MM.1S (cell line): ENCODE data around the gene TNIK.
"Not testable (repeated sequence)": the region's sequence is repeated elsewhere in the genome, so short reads cannot be mapped to it uniquely, and the experiment has no call there.

Source experiments
- DNase-seq: peaks from one replicate; pipeline ENCODE4 v3.0.0-alpha.2; 2015
- H2AFZ ChIP-seq: fragments of 300-600 bp; sonication (generic); 2 replicates; pipeline ENCODE4 v1.6.0; 2016; ENCODE audit warnings: antibody characterized with exemption, low read length
- H3F3A ChIP-seq: fragments of 300-600 bp; sonication (generic); 2 replicates; pipeline ENCODE4 v1.6.1; 2016; ENCODE audit warnings: mild to moderate bottlenecking, antibody characterized with exemption, low read length, moderate library complexity, mixed read lengths; ENCODE audit not compliant: insufficient read depth
- H3K27ac ChIP-seq: fragments of 300-600 bp; sonication (generic); 2 replicates; pipeline ENCODE4 v1.5.1; 2016; ENCODE audit warnings: mild to moderate bottlenecking, low read length
- H3K27me3 ChIP-seq: fragments of 300-600 bp; sonication (generic); replicated peaks from 2 replicates; pipeline ENCODE4 v1.6.0; 2016; ENCODE audit warnings: low read length; ENCODE audit not compliant: insufficient read depth
- H3K36me3 ChIP-seq: fragments of 300-600 bp; sonication (generic); replicated peaks from 2 replicates; pipeline ENCODE4 v1.6.1; 2016; ENCODE audit warnings: mild to moderate bottlenecking, low read length, mixed read lengths; ENCODE audit not compliant: insufficient read depth
- H3K4me1 ChIP-seq: fragments of 300-600 bp; sonication (generic); 2 replicates; pipeline ENCODE4 v1.6.1; 2016; ENCODE audit warnings: low read length, mixed read lengths
- H3K4me2 ChIP-seq: fragments of 300-600 bp; sonication (generic); 2 replicates; pipeline ENCODE4 v1.6.0; 2016; ENCODE audit warnings: low read depth, low read length
- H3K4me3 ChIP-seq: fragments of 300-600 bp; sonication (generic); 2 replicates; pipeline ENCODE4 v1.5.1; 2016; ENCODE audit warnings: low read length, mixed read lengths
- H3K79me2 ChIP-seq: fragments of 300-600 bp; sonication (generic); 2 replicates; pipeline ENCODE4 v1.6.1; 2016; ENCODE audit warnings: mixed run types, low read length, mixed read lengths
- H3K9ac ChIP-seq: fragments of 300-600 bp; sonication (generic); 2 replicates; pipeline ENCODE4 v1.6.1; 2016; ENCODE audit warnings: low read length, mixed read lengths
- H3K9me2 ChIP-seq: fragments of 300-600 bp; sonication (generic); replicated peaks from 2 replicates; pipeline ENCODE4 v1.6.1; 2016; ENCODE audit warnings: mild to moderate bottlenecking, low read length, mixed read lengths; ENCODE audit not compliant: insufficient read depth
- H3K9me3 ChIP-seq: fragments of 300-600 bp; sonication (generic); replicated peaks from 2 replicates; pipeline ENCODE4 v1.6.1; 2016; ENCODE audit warnings: mild to moderate bottlenecking, low read length, mixed read lengths; ENCODE audit not compliant: insufficient read depth
- H4K20me1 ChIP-seq: fragments of 300-600 bp; sonication (generic); 2 replicates; pipeline ENCODE4 v1.6.1; 2016; ENCODE audit warnings: mild to moderate bottlenecking, low read length, moderate library complexity, mixed read lengths; ENCODE audit not compliant: insufficient read depth
- CTCF ChIP-seq: fragments of 300-600 bp; sonication (generic); IDR thresholded peaks from 2 replicates; pipeline ENCODE4 v1.5.1; 2016; ENCODE audit warnings: antibody characterized with exemption, low read length, mixed read lengths
- EZH2 ChIP-seq: fragments of 300-600 bp; sonication (generic); optimal IDR thresholded peaks from 2 replicates; pipeline ENCODE3; 2017; ENCODE audit warnings: low read depth, mild to moderate bottlenecking, antibody characterized with exemption, low read length, mixed read lengths
- EZH2phosphoT487 ChIP-seq: fragments of 300-600 bp; sonication (generic); IDR thresholded peaks from 2 replicates; pipeline ENCODE4 v1.6.1; 2018; ENCODE audit warnings: antibody characterized with exemption, low read length

Gene TNIK

GRCh38 chr3:171289291-171289690 is 170.9 kb downstream of the TNIK start:
- TF ChIP-seq EZH2phosphoT487 (no peak), CTCF (no peak), EZH2 (no peak)
- no peaks in the 10 kb centered on the region for H3K36me3 ChIP-seq
- no peak overlapping the region for H3K27ac ChIP-seq
- H3K4me1 ChIP-seq = peaks cover 5% of the 10 kb centered on the region; the same call in 1 of the 2 replicates
- H3K4me3 ChIP-seq = no peak overlapping the region
- no peaks in the 10 kb centered on the region for H3K27me3 ChIP-seq
- H3K4me2 ChIP-seq = no peak overlapping the region
- no peaks in the 10 kb centered on the region for H3K79me2 ChIP-seq
- no peaks in the 10 kb centered on the region for H3F3A ChIP-seq
- no peaks in the 10 kb centered on the region for H4K20me1 ChIP-seq
- no peaks in the 10 kb centered on the region for H3K9me3 ChIP-seq
- DNase-seq = no peak
- no peak overlapping the region for H2AFZ ChIP-seq
- H3K9ac ChIP-seq = no peak overlapping the region
- no peaks in the 10 kb centered on the region for H3K9me2 ChIP-seq

GRCh38 chr3:171287761-171288160 is 172.4 kb downstream of the TNIK start:
- not testable (repeated sequence) for H3K4me1 ChIP-seq, H3K79me2 ChIP-seq, H3K27ac ChIP-seq, H4K20me1 ChIP-seq, H3K27me3 ChIP-seq, H3K9me3 ChIP-seq, H3F3A ChIP-seq, H3K4me2 ChIP-seq, DNase-seq, H3K4me3 ChIP-seq, H3K36me3 ChIP-seq, H3K9me2 ChIP-seq, H3K9ac ChIP-seq, H2AFZ ChIP-seq

GRCh38 chr3:171286580-171287249 is 173.5 kb downstream of the TNIK start:
- no peaks in the 10 kb centered on the region for H3K36me3 ChIP-seq
- peaks cover 13% of the 10 kb centered on the region for H3K4me1 ChIP-seq
- no peaks in the 10 kb centered on the region for H3K9me3 ChIP-seq
- TF ChIP-seq CTCF (no peak), EZH2 (no peak), EZH2phosphoT487 (no peak)
- H3K4me3 ChIP-seq = no peak overlapping the region
- no peaks in the 10 kb centered on the region for H3K27me3 ChIP-seq
- no peak overlapping the region for H3K27ac ChIP-seq
- H3F3A ChIP-seq = no peaks in the 10 kb centered on the region
- no peak overlapping the region for H2AFZ ChIP-seq
- no peak overlapping the region for H3K9ac ChIP-seq
- peak; percentile 68 for DNase-seq
- H3K79me2 ChIP-seq = no peaks in the 10 kb centered on the region
- H3K9me2 ChIP-seq = no peaks in the 10 kb centered on the region
- H4K20me1 ChIP-seq = no peaks in the 10 kb centered on the region
- H3K4me2 ChIP-seq = no peak overlapping the region

DNA sequence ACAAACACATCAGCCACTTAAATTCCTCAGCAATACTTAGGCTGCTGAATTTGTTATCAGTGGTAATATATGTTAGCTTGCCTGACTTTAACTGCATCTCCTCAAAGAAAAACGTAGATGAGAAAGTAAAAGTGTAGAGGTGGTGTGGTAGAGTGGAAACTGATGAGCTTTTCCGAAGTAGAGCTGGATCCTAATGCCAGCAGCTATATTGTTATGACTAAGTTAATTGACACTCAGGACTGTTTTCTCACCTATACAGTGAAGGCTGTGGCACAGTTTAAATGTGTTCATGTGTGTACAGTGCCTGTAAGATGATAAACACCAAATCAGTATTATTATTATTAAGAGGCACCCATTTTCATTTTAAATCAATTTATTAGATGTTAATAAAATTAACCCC is 174.9 kb downstream of the TNIK start:
- Histone ChIP-seq H3K79me2 (no peaks in the 10 kb centered on the region), H2AFZ (no peak overlapping the region), H4K20me1 (no peaks in the 10 kb centered on the region), H3K9me2 (no peaks in the 10 kb centered on the region), H3K4me2 (no peak overlapping the region), H3K4me3 (no peak overlapping the region), H3K27ac (no peak overlapping the region), H3F3A (no peaks in the 10 kb centered on the region), H3K4me1 (peaks cover 13% of the 10 kb centered on the region), H3K27me3 (no peaks in the 10 kb centered on the region), H3K9me3 (no peaks in the 10 kb centered on the region), H3K9ac (no peak overlapping the region), H3K36me3 (no peaks in the 10 kb centered on the region)
- no peak for DNase-seq
- TF ChIP-seq EZH2 (no peak), CTCF (no peak), EZH2phosphoT487 (no peak)
